GM21619 (cell line): ENCODE data around the gene KRT26.

ENCODE experiments used
- ATAC-seq: cut with Tn5 transposase; IDR thresholded peaks from one replicate; pipeline ENCODE4 v1.9.1; 2021; ENCODE audit not compliant: unreplicated experiment

Gene KRT26

GRCh38 chr17:40734018-40734417 lies 38.0 kb downstream of the KRT26 start:
- ATAC-seq: no peak

- no peak for ATAC-seq
Observed at GRCh38 chr17:40730970-40731369, 41.0 kb downstream of the KRT26 start.

- ATAC-seq: no peak
Observed at GRCh38 chr17:40727447-40728231, 44.4 kb downstream of the KRT26 start.

GRCh38 chr17:40726919-40727318 lies 45.1 kb downstream of the KRT26 start:
- ATAC-seq: no peak

- ATAC-seq: no peak
Observed at GRCh38 chr17:40724656-40725055, 47.3 kb downstream of the KRT26 start.

GRCh38 chr17:40722241-40722640 lies 49.8 kb downstream of the KRT26 start:
- ATAC-seq: no peak

GRCh38 chr17:40720899-40721298 lies 51.1 kb downstream of the KRT26 start:
- ATAC-seq: no peak

GRCh38 chr17:40718930-40719329 lies 53.1 kb downstream of the KRT26 start:
- ATAC-seq: no peak

- no peak for ATAC-seq
Observed at GRCh38 chr17:40717776-40718175, 54.2 kb downstream of the KRT26 start.
